DMS 273 (cell line): ENCODE data around the gene TRIM52.
"Not testable (repeated sequence)": the region's sequence is repeated elsewhere in the genome, so short reads cannot be mapped to it uniquely, and the experiment has no call there.

Source experiments
- DNase-seq: peaks from one replicate; lab custom pipeline; 2025; ENCODE audit not compliant: unreplicated experiment; lab: John Stamatoyannopoulos, UW

Gene TRIM52

GRCh38 chr5:181217111-181217802 lies 43.7 kb downstream of the TRIM52 start:
- DNase-seq, result no peak

GRCh38 chr5:181215997-181216989 lies 44.6 kb downstream of the TRIM52 start:
- DNase-seq, result no peak

GRCh38 chr5:181214249-181214648 lies 46.7 kb downstream of the TRIM52 start:
- not testable (repeated sequence) for DNase-seq

GRCh38 chr5:181212934-181213333 lies 48.0 kb downstream of the TRIM52 start:
- no peak for DNase-seq

GRCh38 chr5:181212080-181212479 lies 48.9 kb downstream of the TRIM52 start:
- no peak for DNase-seq

GRCh38 chr5:181211208-181211607 lies 49.7 kb downstream of the TRIM52 start:
- no peak for DNase-seq

GRCh38 chr5:181210698-181211097 lies 50.2 kb downstream of the TRIM52 start:
- DNase-seq, result not testable (repeated sequence)

- DNase-seq, result not testable (repeated sequence)
Measured at GRCh38 chr5:181210148-181210547, 50.8 kb downstream of the TRIM52 start.

- not testable (repeated sequence) for DNase-seq
Measured at GRCh38 chr5:181209006-181209405, 51.9 kb downstream of the TRIM52 start.

GRCh38 chr5:181207960-181208253 lies 53.0 kb downstream of the TRIM52 start:
- DNase-seq, result no peak

- DNase-seq, result no peak
Measured at GRCh38 chr5:181207214-181207959, 53.6 kb downstream of the TRIM52 start.

GRCh38 chr5:181205761-181206649 lies 54.9 kb downstream of the TRIM52 start:
- no peak for DNase-seq
